ENCODE results near the gene LYRM1.

Gene LYRM1

GRCh38 chr16:20873331-20873730, 27.2 kb upstream of the LYRM1 start:
- DNase-seq = no peak

- no peak for DNase-seq
These were observed 26.4 kb upstream of the LYRM1 start for GRCh38 chr16:20874088-20874581.

- DNase-seq = no peak
These were observed 25.3 kb upstream of the LYRM1 start for GRCh38 chr16:20875355-20875650.

GRCh38 chr16:20878682-20879147, 21.9 kb upstream of the LYRM1 start:
- DNase-seq = no peak

DNA sequence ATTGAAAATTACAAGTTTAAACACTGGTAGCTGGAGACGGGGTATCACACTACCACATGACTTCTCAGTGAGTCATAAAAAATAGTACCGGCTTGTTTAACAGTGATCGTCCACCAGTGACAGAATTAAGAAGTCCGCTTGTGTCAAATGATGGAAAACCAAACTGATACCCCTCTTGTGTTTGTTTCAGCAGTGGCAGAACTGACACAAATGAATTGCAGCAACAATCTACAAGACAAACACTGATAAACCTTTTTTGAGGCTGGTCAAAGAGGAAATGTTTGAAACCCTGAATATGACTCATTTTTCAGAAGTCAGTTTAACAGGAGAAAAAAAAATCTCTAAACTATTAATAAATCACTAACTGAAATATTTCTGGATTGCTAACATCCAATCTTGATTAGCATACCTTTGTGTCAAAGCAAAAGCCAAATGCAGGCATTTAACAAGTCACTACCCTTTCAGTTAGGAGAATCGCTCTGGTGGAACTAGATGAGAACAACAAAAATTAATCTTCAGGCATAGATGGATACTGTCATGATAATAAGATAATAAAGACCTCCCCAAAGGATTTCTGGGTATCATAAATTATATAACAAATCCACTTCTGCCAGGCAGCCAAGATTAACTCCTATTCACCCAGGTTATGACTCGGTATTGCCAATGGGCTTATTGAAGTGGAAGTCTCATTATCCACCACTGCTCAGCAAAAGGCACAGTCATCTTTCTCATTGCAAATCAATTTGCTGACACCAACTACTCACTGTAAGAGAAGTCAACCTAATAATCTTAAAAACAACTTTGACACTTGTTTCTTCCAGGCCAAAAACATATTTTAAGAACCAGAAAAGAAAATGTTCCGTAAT, 21.2 kb upstream of the LYRM1 start:
- DNase-seq = peak; percentile 79

DNA sequence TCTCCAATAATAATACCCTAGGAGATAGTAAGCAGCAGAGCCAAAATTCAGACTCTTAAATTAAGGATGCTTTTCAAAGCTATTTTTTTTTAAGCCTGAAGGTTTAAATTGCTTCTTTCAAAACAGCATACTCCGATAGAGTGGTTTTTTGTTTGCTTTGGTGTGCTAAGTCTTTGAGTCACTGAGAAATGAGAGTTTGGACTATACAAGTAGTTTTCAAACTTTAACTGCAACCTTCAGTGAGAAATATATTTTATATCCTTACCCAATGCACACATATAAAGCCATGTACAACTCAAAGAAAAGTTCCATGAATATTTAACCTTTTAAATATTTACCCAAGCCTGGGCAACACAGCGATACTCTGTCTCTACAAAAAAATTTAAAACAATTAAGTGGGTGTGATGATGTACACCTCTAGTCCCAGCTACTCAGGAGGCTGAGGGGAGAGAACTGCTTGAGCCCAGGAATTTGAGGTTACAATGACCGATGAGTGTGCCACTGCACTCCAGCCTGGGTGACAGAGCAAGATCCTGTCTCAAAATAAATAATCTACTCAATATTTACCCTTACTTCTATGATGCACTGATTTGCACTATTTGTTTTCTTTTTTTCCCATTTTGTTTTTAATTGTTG, 19.6 kb upstream of the LYRM1 start:
- DNase-seq = no peak

DNA sequence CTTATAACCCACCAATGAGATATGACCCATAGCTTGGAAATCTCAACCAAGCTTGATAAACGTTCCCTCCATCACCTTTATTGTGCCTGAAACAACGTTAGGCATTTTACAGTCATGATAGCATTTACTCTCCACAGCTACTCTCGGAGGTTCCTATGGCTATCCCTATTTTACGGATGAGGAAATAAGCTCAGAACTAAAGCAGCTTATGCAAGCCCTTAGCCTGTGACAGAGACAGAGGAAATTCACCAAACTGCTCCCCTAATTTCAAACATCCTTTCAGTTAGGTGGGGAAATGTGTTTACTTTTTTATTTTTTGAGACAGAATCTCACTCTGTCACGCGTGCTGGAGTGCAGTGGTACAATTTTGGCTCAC, 19.1 kb upstream of the LYRM1 start:
- no peak for DNase-seq

- no peak for DNase-seq
These were observed 16.9 kb upstream of the LYRM1 start for GRCh38 chr16:20883554-20884239.

DNA sequence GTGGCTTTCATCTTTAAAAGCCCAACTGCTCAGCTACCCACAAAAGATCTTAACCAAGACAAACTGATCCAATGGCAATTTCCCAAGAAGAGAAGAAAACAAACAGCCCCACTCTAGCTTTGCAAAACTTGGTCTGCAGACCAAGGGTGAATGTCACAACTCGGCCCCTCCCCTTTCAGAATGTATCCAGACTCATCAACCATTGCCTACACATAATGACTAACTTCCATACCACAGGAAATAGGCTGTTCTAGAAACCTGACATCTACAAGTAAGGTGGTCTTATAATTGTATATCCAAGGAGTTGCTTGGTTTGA, 16.4 kb upstream of the LYRM1 start:
- DNase-seq = peak; percentile 40

- DNase-seq = no peak
These were observed 14.3 kb upstream of the LYRM1 start for GRCh38 chr16:20886320-20886719.

GRCh38 chr16:20887207-20887606, 13.4 kb upstream of the LYRM1 start:
- DNase-seq = no peak

- no peak for DNase-seq
These were observed 10.8 kb upstream of the LYRM1 start for GRCh38 chr16:20889625-20890275.

DNA sequence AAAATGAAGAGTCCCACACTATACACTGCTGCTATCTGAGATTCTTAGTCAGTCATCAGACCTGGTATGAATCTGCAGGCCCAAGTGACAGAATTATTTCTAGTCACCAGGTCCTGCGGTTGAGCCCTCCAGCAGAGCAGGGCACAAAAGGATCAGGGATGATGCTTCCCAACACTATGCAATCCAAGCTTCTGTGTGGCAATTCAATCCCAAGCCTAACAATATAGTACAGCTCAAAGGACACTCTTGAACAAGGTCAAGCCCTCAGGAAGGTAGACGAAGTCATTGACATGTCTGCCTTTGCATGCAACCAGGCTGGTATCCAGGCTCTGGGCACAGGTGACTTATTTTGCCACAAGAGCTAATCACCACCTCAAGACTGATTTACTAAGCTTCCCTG, 6.2 kb upstream of the LYRM1 start:
- no peak for DNase-seq

GRCh38 chr16:20897253-20897897, 3.2 kb upstream of the LYRM1 start:
- no peak for DNase-seq

- no peak for DNase-seq
These were observed 2.6 kb upstream of the LYRM1 start for GRCh38 chr16:20897922-20898321.

- DNase-seq = no peak
These were observed 1.5 kb upstream of the LYRM1 start for GRCh38 chr16:20899071-20899470.

GRCh38 chr16:20899477-20900298, 883 bp upstream of the LYRM1 start:
- DNase-seq = no peak

- no peak for DNase-seq
These were observed 481 bp downstream of the LYRM1 start for GRCh38 chr16:20901068-20901435.

- DNase-seq = peak; percentile 34
These were observed 1.0 kb downstream of the LYRM1 start for GRCh38 chr16:20901436-20902112.

GRCh38 chr16:20902426-20902825, 1.9 kb downstream of the LYRM1 start:
- DNase-seq = no peak

- no peak for DNase-seq
These were observed 2.7 kb downstream of the LYRM1 start for GRCh38 chr16:20903116-20903898.

Data from activated CD4-positive, alpha-beta T cell treated with anti-CD3 and anti-CD28 coated beads, Interleukin-2, amount 50 U/mL, for 16 hours (primary cell).